Activated CD4-positive, CD25-positive, alpha-beta regulatory T cell (primary cell): Measurements from ENCODE around the gene CTXND1.

Experiments
- DNase-seq, 4 experiments: peaks; one replicate each; lab custom pipeline; 2025; lab: John Stamatoyannopoulos, UW

Gene CTXND1

DNA sequence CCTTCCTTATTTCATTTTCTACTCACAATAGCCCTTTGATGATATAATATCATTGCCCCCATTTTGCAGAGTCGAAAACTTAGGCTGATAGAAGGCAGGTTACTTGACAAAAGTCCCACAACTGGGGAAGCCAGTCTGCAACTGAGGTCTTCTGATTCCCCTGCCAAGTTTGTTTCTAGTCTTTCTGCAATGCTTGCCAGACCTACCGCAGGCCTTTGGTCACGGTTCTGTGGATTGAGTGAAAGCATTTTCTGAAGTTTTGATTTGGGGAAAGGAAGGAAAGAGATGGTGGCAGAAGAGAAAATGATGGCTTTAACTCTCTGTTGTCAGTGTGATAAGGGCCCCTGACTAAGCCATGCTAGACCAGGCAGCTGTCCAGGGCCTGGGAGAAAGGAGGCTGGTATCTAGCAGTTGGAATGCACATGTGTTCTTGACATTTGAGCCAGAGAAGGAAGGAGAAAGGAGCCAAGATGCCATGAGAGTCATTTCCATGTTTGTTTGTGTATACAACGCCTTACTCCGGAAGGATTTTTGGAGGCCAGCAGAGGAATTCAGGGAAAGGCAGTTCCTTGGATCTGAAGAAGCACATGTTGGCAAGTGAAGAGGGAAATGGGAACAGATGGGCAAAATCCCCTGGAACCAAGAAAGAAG, 69.3 kb downstream of the CTXND1 start:
- DNase-seq, result no peak

DNA sequence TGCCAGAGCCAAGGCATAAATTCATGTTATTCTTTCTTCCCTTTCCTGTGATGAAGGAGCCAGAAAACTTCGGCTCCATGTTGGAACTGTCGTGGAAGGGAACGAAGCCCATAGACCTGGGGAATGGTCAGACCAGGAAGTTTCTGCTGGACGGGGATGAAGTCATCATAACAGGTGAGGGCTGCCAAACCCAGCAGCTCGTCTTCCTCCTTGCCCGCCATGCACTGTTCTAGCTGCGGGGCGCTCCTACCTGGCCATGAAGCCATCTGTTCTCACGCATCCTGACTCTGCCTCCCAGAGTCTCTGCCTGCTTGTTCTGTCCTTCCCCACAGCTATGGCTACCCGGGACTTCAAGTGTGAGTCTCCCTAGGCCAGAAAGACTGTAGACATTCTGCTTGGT, 71.0 kb downstream of the CTXND1 start:
- DNase-seq, result no peak

DNA sequence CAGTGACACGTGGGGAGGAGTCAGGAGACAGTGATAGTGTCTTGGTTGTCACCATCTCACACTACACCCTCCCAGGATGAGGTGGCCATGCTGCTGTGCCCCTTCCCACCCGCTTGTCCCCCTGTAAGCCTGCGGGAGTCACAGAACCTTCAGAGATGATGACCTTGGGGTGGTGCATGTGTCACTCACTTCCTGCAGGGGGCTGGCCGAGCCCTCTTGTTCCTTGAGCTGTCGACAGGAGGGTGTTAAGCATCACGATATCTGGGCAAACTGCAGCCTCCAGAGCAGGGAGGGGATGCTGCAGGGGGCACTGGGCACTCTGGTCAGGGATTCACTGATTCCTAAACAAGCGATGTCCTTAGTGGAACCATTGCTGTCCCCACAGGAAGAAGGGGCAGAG, 71.5 kb downstream of the CTXND1 start:
- no peak for DNase-seq

DNA sequence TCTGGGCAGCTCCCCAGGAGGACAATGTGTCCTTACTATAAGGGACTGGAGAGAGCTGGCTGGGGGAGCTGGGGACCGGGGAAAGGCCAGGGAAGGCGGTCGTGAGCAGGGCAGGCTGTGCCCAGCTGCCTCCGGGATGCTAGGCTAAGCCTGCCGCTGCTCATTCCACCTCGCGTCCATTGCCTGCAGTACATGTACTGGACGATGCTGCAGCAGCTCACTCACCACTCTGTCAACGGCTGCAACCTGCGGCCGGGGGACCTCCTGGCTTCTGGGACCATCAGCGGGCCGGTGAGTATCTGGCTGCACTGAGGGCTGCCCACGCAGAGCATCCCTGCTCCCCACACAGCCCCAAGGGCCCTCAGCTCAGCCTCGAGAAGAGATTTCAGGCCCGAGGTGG, 72.1 kb downstream of the CTXND1 start:
- no peak for DNase-seq

DNA sequence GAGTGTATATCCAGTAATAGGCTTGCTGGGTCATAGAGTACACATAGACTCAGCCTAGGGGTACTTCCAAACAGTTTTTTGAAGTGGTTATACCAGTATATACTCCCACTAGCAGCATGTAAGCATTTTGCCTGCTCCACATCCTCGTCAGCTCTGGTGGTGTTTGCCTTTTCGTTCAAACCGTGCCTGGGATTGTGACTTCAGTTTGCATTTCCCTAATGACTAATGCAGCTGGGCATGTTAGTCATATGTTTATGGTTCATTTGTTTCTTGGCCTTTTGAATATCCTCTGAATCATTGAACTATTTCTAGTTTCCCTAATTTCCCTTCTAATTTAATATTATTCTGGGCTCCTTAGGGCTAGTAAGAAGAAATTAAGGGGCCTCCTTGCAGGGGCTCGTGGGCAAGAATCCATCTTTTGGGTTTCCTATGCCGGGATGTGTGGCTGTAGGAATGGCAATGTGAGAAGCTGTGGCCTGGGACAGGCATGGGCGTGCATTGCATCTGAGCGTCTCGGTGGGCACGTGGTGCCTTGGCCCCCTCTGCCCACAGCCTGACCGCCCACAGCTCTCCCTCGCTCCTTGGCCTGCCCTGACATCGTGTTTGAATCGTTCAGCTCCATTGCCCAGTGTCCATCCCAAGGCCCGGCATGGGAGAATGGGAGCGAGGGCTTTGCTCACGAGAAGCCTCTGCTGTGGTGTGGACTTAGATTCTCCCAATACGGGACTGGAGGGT, 72.8 kb downstream of the CTXND1 start:
- DNase-seq, result no peak

DNA sequence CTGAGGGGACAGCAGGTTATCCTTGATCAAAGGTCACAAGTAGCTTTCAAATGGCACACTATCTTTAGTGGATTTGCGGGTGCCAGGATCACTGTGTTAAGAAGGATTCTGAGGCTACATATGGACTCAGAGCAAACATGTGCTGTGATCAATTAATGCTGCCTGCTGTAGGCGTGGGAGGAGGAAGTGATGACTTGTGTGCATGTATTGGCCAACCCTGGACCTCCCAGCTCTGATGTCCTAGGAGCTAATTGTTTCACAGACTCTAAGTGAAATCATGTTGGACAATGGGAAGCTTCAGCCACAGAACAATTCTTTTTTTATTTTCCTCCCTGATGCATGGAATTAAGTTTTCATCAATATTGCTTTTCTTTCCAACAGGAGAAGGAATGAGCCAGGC, 74.9 kb downstream of the CTXND1 start:
- no peak for DNase-seq

DNA sequence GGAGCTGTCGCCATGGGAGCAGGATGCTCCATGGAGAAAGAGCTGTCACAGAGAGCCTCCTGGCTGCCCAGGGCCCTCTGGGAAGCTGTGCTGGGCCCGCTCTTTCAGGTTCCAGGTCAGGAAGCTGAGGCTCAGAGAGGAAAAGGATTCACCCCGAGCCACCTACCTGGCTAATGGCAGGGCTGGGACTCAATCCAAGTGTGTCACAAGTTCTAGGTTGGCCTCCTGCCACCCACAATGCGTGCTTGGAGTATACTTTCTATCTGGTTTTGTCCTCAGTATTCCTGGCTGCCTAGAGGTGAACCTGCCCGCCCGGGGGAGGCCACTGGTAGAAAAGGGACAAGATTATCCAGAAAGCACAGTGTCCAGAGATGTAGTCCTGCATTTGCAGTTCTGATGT, 75.6 kb downstream of the CTXND1 start:
- DNase-seq, result no peak

DNA sequence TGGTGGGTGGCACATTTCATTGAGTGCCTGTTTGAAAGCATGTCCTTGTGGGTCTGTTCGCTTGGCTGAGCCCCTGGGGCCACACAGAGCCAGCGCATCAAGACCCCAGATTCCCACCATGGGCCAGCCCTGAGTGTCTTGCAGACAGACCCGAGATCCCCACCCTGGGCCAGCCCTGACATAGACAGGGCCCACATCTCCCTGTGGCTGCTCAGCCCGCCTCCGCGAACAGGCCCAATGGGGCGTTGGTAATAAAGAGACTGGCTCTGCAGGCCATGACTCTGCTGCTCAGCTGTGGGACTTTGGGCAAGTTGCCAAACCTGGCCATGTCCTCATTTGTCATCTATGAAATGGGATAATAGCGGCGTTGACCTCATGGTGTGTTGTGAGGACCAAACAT, 76.6 kb downstream of the CTXND1 start:
- no peak for DNase-seq

DNA sequence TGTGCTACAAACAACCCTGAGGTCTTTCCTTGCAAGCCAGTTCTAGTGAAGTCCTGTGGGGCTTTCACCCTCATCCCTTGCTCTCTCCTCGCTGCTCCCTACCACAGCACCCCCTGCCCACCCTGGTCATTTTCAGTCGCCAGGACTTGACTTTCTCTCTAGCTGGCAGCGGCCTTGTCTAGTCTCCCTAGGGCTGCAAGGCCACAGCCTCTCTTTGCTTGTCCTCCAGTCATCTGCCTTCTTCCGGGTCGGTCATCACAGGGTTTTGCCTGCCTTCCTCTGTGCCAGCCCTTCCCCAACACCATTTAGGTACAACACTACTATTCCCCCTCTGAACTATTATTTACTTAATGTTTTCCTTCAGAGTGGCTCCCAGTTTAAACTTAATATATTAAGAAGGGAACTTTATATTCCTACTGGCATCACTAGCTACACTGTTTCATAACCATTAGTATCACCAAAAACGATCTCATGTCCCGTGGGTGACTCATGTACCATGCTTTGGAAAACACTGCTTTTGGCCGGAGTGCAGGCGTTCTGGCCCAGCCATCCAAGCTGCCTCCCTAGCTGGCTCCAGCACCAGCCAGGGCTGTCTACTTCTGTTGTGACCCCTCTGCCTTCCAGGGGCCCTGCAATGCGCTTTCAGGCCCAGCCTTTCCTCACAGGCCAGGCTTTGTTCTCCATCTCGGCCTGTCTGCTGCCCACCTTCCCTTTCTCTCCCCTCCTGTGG, 77.8 kb downstream of the CTXND1 start:
- DNase-seq, result no peak

DNA sequence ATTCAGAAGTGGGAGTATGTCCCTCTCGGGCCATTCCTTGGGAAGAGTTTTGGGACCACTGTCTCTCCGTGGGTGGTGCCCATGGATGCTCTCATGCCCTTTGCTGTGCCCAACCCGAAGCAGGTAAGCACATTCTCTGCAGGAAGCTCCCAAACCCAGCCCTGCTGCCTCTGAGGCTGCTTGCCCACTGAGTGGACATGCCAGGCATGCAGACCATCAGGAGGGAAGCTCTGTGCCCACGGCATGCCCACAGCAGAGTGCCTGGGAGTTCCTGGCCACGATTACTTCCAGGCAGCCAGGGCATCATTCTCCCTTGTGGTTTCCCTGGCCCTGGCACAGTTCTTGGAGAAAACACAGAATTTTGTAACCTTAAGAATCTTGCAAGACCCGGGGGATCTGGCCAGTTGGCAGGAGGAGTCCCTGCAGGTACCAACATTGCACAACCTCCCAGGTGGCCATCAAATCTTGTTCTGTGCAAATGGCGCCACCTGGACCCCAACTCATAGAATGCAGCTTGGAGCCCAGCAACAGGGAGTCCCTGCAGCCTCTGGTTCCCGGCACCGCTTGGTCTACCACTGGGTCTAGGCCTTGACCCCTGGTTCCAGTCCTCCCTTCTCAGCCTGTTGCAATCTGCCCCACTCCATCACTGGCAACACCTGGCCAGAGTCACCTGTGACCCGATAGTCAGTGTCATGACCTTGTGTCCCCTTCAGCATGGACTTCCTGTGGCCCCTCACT, 78.8 kb downstream of the CTXND1 start:
- peak; percentile 37 to 58 (median 44) for DNase-seq

DNA sequence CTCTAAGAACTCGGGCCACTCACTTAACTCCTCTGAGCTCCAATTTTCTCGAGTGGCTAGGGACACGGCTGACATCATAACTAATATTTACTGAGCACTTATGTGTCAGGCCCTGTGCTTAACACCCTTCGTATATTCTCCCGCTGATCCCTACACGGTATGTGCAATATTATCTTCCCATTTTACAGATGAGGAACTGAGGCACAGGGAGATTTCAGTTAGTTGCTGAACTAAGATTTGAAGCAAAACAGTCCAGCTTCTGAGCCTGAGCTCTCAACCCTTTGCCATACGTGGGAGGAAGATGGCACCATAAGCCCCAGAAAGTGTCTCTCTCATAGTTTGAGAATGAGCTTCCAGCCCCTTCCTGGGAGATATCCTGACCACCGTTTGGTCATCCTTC, 79.6 kb downstream of the CTXND1 start:
- DNase-seq, result no peak

DNA sequence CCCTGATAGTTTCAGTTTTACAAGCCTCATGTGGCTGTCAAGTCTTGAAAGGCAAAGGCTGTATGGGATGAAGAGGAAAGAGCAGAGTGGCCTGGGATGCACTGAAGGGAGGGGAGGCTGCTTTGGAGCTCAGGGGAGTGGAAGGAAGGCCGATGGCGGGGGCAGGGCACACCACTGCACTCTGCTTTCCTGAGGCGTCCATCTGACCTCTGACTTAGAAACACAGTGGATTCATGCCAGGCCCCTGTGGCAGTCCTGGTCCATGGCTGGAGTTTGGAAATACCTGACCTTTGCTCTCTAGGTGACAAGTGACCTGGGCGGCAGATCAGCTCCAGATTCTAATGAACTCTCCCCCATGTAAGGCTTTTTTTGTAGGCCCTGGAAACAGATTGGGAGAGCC, 80.2 kb downstream of the CTXND1 start:
- DNase-seq, result no peak

DNA sequence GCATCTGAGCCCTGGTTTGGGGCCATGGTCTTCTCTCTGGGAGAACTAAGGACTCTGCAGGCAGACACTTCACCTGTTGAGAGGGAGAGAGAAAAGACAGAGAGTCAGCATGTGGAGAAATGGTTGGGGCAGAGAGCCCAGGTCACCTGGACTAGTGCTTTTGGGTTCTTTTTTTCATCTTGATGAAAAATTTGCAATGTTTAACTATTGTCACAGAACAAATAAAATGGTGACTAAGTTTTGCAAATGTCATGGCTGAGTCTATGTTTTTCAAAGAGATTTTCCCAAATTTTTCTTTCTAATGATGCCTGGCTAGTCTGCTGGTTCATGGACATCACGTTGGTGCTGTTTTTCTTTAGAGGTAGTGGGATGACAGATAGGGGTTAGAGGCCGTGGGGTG, 81.4 kb downstream of the CTXND1 start:
- DNase-seq, result no peak

DNA sequence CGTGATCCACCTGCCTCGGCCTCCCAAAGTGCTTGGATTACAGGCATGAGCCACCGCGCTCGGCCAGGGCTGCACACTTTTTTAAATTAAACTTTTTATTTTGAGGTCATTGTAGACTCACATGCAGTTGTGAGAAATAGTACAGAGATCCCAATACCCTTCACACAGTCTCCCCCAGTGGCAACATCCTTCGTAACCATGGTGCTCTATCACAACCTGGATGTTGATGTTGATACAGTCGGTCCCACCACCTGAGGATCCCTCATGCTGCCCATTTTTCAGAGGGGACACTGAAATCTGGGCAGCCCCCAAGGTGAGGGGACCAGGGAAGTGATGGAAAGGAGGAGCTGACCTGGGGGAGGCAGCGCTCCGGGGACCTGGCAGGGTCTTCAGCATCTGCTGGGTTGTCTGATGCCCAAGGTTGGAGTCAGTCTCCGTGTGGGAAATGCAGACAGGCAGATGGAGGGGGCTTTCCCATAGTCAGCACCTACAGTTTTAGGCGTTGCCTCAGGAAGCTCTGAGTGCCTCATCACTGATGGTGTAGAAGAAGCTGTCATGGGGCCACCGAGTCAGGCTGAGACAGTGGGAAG, 82.2 kb downstream of the CTXND1 start:
- no peak for DNase-seq

DNA sequence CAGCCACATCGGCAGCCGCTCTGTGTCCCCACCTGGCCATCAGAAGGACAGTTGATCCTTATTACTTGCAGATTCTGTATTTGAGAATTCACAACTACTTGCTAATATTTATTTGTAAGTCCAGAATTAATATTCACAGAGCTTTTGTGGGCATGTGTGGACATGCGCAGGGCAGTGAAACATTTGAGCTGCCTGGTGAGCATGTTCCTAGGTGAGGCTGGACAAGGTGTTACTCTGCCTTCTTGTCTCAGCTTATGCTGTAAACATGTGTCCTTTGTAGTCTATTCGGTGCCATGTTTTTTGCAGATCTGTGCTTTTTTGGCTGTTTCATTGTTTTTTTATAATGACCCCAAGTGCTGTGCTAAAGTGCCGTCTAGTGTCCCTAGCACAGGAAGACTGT, 83.6 kb downstream of the CTXND1 start:
- DNase-seq, result no peak

DNA sequence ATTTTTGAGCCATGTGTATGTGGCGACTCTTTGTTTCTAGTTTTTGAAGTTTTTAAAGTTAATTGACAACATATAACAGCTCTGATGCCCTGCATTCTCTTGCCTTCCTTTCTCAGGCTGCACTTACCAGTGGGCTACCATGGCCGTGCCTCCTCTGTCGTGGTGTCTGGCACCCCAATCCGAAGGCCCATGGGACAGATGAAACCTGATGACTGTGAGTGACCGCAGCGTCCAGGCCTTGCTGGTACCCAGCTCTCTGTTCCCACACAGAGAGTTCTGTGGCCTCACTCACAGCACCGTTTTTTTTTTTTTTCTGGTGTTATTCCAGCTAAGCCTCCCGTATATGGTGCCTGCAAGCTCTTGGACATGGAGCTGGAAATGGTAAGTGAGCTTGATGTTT, 84.1 kb downstream of the CTXND1 start:
- no peak for DNase-seq

DNA sequence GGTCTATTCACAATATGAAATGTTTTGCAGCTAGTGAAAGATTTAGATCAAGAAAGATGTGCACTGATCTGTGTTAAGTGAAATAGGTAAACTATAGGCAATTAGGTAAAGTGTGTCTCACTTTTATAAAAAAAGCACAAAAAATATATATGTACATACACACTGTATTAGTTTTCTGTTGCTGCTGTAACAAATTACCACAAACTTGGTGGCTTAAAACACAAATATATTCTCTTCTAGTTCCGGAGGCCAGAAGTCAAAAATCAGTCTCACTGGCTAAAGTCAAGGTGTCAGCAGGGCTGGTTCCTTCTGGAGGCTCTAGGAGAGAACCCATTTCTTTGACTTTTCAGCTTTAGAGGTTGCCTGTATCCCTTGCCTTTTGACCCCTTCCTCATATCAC, 88.1 kb downstream of the CTXND1 start:
- DNase-seq, result no peak

DNA sequence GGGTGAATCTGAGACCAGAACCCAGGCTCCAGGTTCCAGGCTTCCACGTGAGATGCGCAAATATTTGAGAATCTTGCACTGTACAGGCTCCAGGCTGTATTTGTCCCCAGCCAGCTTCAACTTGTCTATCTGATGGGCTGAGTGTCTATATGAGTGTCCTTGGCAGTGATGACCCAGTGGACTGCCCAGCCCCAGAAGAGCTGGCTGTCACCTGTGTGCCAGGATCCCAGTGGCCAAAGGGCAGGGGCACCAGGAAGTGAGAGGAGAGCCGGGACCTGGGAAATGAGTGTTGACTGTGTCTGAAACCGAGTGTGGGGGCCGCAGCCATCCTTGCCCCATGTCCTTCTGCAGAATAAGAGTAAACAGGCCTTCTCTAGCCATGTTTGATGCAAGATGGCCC, 88.8 kb downstream of the CTXND1 start:
- no peak for DNase-seq

DNA sequence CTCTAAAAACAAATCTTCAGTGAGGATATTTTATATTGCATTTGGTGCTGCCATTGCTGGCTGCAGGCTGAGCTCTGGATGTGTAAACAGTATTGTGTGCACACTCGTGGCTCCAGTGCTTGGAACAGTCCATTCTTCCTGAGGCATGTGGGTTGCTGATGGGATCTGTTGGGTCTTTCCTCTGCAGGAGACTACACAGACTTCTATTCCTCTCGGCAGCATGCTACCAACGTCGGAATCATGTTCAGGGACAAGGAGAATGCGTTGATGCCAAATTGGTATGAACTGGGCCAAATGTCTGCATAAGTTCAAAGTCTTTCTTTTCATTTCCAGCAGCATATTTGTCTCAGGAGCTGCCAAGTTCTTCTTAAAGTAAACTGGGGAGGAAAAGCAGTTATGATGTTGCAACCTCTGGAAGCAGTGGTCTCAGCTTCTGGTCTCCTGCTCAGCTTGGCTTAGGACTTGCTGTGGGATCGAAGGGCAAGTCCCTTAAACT, 89.9 kb downstream of the CTXND1 start:
- no peak for DNase-seq

DNA sequence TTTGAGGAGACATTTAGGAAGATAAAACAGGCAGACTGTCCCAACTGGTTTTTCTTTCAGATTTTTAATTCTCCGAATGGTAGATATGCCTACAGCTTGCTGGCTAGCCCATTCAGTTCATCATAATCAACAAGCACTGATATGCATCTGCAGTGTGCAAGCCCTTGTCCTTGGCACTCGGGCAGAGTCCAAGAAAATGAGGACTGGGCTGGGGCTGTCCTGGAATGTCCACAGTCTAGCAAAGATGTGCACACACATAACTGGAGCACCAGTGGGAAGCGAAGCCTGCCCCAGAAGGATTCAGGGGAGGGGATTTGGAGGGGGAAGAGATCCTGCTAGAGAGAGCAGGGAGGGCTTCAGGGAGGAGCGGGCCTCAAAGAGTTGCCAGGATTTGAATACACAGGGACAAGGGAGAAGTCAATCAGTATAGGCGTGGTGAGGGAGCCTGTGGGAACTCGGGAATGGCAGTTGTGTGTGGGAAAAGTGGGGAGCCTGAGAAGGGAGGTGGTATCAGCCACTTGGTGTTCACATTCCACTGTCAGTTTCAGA, 90.5 kb downstream of the CTXND1 start:
- DNase-seq, result no peak

DNA sequence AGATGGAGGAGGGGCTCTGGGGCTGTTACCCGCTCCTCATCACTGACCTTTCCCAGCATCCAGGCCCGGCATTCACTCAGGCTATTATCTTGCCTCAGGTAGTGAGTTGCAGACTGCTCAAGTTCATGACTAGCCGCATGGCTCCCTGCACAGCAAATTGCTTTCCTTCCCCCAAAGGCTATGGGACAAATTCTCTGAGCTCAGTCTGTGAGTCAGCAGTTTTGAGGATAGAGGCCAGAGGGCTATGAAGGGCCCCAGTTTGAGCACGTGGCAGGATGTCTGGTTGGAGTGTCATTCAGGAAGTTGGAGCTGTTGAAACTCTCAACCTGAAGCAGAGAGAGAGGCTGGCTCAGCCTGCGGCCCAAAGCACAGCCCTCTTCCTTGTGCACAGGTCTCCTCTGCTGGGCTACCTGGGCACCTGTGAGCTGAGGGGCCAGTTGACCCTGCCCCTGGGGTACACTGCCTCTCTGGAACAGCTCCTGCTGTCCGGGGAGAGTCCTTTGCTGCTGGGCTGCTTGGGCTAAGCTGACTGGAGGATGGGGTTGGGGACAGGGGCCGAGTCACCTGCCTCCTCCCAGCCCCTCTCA, 91.3 kb downstream of the CTXND1 start:
- no peak for DNase-seq
